NCI-H460 (cell line): ENCODE measurements around the gene CLMN. TPM values are rescaled to one million over a fixed set of nuclear protein-coding genes. Genes with fewer than 3 reads are reported as not detected.
"Not testable (repeated sequence)": the region's sequence is repeated elsewhere in the genome, so short reads cannot be mapped to it uniquely, and the experiment has no call there.

Experiments
- DNase-seq: peaks from one replicate; pipeline ENCODE4 v3.0.0-alpha.2; 2016; ENCODE audit warnings: low read depth; ENCODE audit errors: extremely low read depth
- total RNA-seq: library from RNA; depleted of rRNA; stranded (reverse); fragments of >200 nt; shearing (Covaris generic); gene quantifications from 2 replicates; pipeline ENCODE4 v1.2.3, GENCODE V29; 2014

CLMN gene
- total RNA-seq, 1 experiment from 2014 or later, result 9.0 TPM

DNA sequence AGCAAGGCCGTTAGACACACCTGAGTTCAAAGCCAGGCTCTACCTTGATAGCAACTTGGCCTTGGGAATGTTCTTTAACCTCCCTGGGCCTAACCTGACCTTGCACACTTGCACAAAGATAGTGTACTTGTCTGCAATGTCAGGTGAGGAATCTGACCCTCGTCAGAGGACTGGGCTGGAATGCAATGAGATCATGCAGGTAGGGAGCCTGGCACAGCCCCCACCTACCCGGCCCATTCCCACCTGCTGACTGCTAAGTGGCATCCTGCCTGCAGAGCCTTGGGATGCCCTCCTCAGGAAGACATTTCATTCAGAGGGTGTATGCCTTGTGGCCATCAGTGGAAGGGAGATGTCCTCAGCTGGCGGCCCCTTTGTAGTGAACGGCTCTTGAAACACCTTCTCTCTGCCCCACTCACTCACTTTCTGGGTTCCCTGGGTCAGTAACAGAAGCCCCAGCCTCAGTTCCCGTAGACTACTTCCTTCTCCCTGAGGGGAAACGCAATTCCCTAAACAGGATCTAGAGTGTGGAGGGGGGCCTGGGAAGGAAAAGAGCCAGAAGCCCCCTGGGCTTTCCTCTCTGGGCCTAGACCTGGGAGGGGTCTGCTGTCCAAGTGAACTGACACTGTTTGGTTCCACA is 94.3 kb downstream of the CLMN start:
- no peak for DNase-seq

GRCh38 chr14:95222870-95223398 is 96.8 kb downstream of the CLMN start:
- DNase-seq, result no peak

- DNase-seq, result no peak
Measured at GRCh38 chr14:95222151-95222631, 97.5 kb downstream of the CLMN start.

- DNase-seq, result no peak
Measured at GRCh38 chr14:95221531-95221930, 98.2 kb downstream of the CLMN start.

- no peak for DNase-seq
Measured at GRCh38 chr14:95220663-95221231, 99.0 kb downstream of the CLMN start.

GRCh38 chr14:95218472-95219193 is 101.1 kb downstream of the CLMN start:
- no peak for DNase-seq

GRCh38 chr14:95218006-95218405 is 101.7 kb downstream of the CLMN start:
- no peak for DNase-seq

DNA sequence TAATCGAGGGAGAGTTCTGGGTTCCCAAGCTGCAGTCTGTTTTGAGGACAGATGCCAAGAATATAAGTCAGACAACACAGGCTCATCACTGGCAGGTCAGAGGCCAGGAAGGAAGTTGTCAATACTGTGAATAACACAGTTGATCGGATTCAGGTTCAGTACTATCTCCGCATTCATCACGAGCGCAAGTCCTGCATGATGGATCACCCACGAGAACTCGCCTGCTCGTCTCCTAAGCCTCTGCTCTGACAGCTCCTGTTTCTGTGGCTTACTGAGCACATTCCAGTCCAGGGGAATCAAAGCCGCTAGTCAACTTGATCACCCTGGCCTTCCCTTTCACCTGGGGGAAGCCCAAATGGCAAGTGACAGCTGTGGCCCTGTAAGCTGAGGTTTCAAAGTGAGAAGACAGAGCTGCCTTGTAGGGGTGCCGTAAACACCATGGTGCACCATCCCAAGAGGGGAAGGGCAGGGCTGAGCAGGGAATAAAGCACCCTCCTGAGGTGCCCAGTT is 102.3 kb downstream of the CLMN start:
- DNase-seq, result no peak

DNA sequence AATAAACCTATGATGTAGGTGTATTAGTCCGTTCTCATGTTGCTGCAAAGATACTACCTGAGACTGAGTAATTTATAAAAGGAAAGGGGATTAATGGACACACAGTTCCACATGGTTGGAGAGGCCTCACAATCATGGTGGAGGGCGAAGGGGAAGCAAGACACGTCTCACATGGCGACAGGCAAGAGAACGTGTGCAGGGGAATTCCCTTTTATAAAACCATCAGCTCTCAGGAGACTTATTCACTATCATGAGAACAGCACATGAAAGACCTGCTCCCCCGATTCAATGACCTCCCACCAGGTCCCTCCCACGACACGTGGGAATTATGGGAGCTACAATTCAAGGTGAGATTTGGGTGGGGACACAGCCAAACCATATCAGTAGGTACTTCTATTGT is 103.7 kb downstream of the CLMN start:
- DNase-seq, result no peak

DNA sequence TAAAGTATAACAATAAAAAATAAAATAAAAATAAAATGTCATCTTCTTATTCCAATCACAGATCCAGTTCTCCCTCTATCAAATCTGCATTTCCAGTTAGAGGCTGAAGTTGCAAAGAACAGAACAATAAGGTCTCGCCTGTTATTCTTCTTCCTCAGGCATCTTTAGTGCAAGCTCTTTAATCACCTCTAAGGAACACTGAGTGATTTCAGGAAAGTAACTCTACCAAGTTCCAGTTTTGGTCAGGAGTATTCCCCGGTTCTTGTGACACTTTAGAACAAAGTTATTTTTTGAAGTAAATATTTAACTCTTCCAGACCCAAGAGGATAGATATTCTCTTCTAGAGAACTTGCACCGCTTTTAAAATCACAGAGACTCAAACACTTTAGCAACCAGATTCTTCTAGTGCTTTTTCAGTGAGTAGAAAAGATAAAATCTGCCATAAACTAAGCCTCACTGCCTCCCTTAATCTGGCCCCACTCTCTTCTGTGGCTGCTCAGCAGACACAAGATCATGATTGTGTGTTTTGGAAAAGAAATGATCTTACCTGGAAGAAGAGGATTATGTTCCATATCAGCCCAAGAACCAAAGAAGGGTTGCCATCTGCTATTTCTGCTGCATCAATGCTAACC is 104.5 kb downstream of the CLMN start:
- no peak for DNase-seq

DNA sequence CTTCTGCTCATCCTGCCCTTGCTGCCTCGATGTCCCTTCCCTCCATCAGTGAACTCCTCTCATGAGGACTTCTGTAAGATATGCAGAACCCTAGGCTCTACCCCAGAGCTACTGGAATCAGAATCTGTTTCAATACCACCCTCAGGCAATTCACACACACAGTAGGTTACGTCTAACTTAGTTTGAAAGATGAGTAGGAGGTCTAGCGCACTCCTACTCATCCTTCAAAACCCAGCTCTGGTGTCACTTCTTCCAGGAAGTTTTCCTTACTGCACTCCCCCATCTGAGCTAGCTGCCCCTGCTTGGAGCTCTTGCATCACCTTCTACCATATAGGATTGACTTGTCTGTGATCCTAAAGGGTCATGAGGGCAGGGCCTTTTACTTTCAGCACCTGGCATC is 105.9 kb downstream of the CLMN start:
- DNase-seq, result no peak

DNA sequence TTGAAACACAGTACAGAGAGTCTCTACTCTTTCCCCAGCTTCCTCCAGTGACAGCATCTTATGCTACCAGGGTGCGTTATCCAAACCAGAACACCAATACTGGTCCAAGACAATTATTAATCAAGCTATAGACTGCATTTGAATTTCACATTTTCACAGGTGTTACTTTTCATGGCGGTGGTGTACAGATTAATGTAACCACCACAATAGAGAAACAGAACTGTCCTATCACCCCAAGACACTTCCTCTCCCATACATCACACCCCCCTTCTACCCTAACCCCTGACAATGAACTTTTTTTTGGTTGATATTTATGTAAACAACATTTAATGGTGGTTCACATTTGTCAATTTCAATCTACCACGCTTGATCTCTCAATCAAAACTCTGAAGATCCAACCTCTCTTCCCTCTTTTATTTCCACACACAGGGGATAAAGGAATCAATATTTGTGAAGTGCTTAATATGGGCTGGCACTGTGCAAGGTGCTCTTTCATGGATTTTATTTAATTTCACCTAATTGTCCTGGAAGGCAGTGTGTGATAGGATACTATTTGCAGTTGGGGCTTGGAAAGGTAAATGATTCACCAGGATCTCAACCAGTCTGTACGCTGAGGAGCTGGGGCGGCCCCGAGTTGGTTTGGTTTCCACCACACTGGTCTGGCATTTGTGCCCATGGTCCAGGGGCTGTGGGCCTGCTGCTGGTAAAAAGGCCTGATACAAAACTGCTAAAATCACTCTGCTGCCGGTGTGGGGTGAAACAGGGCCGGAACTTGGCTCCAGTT is 107.8 kb downstream of the CLMN start:
- DNase-seq, result no peak

DNA sequence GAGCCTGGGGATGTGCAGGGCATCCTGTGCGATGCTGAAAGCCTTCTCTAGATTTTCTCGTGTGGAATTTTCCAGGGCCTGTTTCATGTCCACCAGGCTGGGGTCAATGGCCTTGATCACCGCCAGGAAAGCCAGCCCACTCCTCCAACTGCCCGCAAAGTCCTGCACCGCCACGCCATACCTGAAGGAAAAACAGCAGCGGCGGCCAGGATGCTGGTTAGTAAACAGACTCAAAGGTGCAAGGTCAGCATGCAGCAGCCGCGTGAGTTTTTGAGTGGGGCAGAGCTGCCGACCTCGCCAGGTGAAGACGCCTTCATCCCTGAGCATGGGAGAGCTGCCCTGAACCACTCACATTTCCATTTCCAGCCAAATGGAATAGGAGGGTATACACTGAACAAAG is 109.0 kb downstream of the CLMN start:
- DNase-seq, result no peak

- DNase-seq, result no peak
Measured at GRCh38 chr14:95208598-95208997, 111.1 kb downstream of the CLMN start.

DNA sequence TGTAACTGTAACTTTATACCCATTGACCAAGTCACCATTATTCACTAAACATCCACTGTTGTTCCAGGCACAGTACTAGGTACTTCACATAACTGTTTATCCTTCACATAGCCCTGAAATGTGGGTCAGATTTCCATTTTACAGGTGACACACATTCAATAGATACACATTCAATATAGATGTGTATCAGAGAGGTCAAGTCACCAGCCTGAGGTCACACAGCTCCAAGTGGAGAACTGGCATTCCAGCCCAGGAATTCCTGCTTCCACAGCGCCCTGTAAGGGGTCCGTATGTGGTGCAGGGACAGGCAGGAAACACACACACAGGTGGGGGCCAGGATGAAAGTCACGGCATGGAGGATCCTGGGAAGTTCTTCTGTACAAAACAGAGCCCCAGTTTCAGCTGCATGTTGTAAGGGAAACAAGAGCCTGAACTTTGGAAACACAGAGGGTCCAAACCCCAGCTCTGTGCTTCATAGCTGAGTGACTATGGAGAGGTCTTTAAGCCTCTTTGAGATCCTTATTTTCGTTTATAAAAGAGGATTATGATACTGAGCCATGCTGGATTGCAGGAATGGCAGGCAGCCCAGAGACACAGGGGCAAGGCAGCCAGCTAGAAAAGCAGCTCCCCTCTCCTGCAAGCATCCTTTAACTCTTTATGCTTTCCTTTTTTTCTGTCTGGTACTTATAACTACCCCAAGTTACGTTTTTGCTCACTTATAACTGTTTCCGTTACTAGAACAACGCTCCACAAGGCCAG is 112.1 kb downstream of the CLMN start:
- no peak for DNase-seq

- DNase-seq, result no peak
Measured at GRCh38 chr14:95206534-95206933, 113.2 kb downstream of the CLMN start.

GRCh38 chr14:95204705-95205104 is 115.0 kb downstream of the CLMN start:
- no peak for DNase-seq

- DNase-seq, result not testable (repeated sequence)
Measured at GRCh38 chr14:95201745-95202144, 118.0 kb downstream of the CLMN start.

- DNase-seq, result no peak
Measured at GRCh38 chr14:95200404-95200803, 119.3 kb downstream of the CLMN start.
